T-helper 1 cell (primary cell): ENCODE measurements around the gene MGST2.
"Not testable (repeated sequence)": the region's sequence is repeated elsewhere in the genome, so short reads cannot be mapped to it uniquely, and the experiment has no call there.

Source experiments
- DNase-seq, 5 donors: peaks; one replicate each; pipeline ENCODE4 v3.0.0-alpha.2; 2012 to 2020

The MGST2 gene

GRCh38 chr4:139672732-139673131 lies 7.1 kb downstream of the MGST2 start:
- DNase-seq: no peak

GRCh38 chr4:139674875-139675550 lies 9.4 kb downstream of the MGST2 start:
- DNase-seq: no peak

GRCh38 chr4:139675651-139676050 lies 10.0 kb downstream of the MGST2 start:
- no peak for DNase-seq

GRCh38 chr4:139676365-139676764 lies 10.7 kb downstream of the MGST2 start:
- DNase-seq: no peak

DNA sequence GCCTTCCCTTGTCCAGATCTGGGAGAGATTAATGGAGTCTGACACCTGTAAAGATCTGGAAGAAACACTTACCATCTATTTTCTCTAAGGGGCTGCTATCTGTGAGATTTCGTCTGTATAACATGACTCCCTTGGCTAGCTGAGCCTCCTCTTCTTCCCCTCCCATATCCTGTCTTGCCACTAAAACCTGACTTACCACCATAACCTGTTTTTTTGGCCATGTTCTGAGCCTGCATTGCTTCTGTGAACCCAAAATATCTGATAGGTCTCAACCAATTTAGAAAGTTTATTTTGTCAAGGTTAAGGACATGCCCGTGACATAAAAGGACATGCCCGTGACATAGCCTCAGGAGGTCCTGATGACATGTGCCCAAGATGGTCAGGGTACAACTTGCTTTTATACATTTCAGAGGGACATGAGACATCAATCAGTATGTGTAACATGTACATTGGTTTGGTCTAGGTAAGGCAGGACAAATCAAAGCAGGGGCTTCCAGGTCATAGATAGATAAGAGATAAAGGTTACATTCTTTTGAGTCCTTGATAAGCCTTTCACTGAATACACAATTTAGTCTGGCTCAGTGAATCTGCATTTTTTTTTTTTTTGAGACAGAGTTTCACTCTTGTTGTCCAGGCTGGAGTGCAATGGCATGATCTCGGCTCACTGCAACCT lies 11.4 kb downstream of the MGST2 start:
- no peak for DNase-seq

GRCh38 chr4:139682309-139682708 lies 16.7 kb downstream of the MGST2 start:
- no peak for DNase-seq

GRCh38 chr4:139682741-139683151 lies 17.1 kb downstream of the MGST2 start:
- no peak for DNase-seq

DNA sequence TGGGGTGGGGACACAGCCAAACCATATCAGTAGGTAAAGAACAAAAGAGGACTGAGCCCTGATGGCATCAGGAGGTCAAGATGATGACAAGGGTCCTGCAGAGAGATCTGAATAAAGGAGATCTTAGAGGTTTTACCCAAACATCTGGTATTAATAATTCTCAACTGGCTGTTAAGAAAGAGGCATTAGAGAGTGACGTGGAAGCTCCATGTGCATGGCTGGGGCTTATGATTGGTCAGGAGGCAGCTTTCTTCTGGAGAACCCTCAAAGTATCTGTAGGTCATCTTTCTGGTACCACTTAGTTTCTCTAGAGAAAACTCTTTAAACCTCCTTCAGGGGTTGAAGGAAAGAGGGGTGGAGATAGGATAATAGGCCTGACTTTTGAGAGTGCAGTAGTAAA lies 18.7 kb downstream of the MGST2 start:
- no peak for DNase-seq

- DNase-seq: peak in 1 of 5 donors; percentile 51
These were observed 19.6 kb downstream of the MGST2 start for GRCh38 chr4:139685180-139685579.

- DNase-seq: no peak
These were observed 20.5 kb downstream of the MGST2 start for GRCh38 chr4:139686130-139686529.

DNA sequence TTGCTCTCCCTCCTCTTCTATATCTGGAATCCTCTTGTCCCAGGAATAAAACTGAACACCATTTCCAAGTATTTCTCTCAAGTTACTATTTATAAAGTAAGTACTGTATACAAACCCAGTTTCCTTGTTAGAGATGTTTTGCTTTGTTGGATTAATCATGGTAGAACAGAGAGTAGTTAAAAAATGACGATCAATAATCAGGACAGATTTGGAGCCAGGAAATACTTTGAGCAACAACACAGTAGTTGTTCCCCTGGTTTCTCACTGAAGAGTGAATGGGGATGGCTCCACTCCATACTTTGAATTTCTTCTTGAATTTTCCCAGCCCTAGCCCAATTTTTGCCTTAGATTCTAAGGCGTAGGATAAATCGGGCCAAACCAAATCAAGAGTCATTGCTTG lies 21.4 kb downstream of the MGST2 start:
- DNase-seq: no peak

GRCh38 chr4:139689093-139689722 lies 23.6 kb downstream of the MGST2 start:
- no peak for DNase-seq

DNA sequence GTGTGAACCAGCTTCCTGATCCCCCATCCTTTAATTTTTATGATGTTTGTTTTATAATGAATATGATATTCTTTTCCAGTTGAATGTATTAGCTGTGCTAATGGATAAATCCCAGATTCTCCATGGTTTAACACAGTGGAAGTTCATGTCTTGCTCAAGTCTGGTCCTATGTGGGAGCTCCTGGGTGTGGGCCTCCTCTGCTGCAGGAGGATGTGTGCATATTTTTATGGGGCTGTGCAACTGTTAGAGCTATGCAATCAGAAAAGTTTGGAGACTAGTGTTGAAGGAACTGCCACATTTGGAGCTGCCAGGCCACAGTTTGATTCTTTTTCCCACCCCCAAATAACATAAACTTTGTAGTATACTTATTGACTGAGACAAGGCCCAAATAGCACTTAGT lies 24.8 kb downstream of the MGST2 start:
- no peak for DNase-seq

DNA sequence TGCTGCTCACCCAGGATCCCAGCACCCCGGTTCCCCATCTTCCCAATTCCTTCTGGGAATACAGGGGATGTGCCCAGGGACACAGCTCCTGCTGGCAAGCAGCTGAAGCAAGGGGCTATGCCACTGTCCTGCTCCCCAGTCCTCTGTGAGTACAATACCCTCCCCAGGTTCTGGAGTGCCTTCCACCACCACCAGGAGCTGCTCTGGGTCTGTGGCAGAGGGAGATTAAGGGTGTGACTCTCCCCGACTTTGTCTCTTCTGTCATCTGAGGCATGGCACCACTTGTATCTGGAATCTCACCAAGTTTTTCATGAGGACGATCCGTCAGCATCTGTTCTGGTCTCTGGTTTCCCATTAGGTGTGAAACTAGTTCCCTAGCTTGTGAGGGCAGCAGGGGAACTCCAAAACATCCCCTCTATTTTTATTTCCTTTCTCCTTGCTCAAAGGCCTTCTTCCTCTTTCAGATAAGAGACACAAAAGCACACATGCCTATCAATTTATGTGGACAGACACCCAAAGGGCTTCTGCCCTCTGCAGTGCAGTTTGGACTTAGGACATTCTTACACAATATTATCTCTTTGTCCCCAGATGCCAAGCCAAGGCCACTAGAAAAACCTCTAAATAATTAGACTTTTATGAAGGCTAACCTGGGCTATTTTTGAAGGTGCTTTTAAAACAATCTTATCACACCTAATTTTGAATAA lies 26.8 kb downstream of the MGST2 start:
- no peak for DNase-seq

GRCh38 chr4:139694522-139695107 lies 29.0 kb downstream of the MGST2 start:
- no peak for DNase-seq

GRCh38 chr4:139696491-139696890 lies 30.9 kb downstream of the MGST2 start:
- no peak for DNase-seq

DNA sequence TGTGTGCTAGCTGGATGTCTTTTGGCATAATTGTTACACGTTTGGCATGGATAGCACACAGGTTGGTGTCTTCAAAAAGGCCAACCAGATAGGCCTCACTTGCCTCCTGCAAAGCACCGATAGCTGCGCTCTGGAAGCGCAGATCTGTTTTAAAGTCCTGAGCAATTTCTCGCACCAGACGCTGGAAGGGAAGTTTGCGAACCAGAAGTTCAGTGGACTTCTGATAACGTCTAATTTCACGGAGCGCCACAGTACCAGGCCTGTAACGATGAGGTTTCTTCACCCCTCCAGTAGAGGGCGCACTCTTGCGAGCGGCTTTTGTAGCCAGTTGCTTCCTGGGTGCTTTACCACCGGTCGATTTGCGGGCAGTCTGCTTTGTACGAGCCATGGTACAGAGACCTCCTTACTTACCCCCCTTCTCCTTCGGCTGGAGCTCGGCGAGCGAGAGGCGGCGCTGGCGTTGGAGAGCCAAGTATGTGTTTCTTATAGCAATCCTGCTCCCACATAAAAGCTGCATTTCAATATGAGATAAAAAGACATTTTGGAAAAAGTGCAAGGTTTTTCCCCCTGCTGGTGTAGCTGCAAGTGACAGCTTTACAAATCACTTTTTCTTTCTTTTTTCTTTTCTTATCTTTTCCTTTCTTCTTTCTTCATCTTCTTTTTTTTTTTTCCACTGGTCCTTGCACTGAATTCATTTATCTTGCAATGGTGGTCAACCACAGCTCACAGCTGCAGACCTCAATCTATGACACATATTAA lies 32.7 kb downstream of the MGST2 start:
- not testable (repeated sequence) for DNase-seq

- peak in 1 of 5 donors; percentile 56 for DNase-seq
These were observed 34.9 kb downstream of the MGST2 start for GRCh38 chr4:139700568-139700967.

- DNase-seq: no peak
These were observed 39.4 kb downstream of the MGST2 start for GRCh38 chr4:139704915-139705485.

DNA sequence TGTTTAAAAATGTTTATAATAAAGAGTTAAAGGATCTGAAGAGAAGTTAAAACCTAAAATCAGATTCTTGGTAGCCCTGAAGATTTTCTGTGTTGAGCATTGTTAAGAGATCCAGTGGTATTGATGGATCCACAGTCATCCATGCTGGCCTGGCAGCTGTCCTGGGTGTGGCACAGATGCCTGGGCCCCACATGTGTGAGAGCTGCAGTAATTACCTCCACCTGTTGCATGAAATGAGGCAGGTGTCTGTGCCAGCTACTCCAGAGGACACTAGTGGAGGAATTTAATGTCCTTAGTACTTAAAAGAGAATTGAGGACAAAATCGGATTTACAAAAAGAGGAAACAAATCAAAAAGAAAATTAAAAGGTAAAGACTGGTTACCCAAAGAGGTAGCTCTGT lies 44.0 kb downstream of the MGST2 start:
- no peak for DNase-seq

- no peak for DNase-seq
These were observed 44.5 kb downstream of the MGST2 start for GRCh38 chr4:139710073-139710472.

DNA sequence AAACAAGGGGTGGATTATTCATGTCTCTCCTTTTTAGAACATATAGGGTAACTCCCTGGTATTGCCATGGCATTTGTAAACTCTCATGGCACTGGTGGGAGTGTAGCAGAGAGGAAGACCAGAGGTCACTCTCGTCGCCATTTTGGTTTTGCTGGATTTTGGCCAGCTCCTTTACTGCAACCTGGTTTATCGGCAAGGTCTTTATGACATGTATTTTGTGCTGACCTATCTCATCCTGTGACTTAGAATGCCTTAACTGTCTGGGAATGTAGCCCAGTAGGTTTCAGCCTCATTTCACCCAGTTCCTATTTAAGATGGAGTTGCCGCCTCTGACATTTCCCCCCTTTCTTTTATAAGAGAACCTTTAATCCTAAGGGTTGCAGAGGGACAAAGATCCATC lies 45.8 kb downstream of the MGST2 start:
- DNase-seq: no peak
